GM19023 (cell line): ENCODE data around the gene WNT6.

Experiments
- ATAC-seq: cut with Tn5 transposase; IDR thresholded peaks from one replicate; pipeline ENCODE4 v1.9.1; 2021; ENCODE audit warnings: mild to moderate bottlenecking, moderate library complexity; ENCODE audit not compliant: unreplicated experiment

WNT6 gene

GRCh38 chr2:218892693-218893348 is 33.2 kb downstream of the WNT6 start:
- ATAC-seq = peak; percentile 38

DNA sequence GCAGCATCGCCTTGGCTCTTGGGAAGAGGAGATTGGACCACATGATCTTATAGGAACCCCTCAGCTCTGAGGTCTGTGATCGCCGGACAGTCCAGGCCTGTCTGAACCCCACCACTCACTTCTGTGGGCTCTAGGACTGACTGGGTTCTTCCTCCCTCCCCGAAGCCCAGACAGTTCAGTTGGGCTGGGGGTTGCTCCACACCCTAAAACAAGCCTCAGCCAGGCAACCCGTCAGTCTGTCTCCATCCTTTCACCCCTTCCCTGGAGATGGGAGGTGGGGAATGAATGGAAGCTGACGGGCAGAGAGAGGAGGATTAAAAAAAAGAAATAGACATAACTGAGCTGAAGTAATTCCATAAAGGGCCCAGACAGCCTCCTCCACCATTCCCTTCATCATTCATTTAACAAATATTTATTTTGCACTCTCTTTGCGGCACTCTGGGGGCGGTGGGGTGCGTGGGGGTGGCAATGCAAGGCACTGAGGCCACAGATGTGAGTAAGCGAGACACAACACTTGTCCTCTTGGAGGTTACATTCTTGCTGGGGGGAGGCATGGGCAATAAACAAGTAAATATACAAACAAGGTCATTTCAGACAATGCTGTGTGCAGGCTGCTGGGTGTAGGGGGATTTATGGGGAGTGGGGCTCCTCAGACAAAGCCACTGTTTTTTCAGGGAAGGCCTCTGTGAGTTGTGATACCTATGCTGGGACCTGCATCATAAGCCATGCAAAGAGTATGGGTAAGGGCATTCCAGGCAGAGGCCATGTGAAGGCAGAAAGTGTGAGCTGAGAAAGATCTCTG is 33.9 kb downstream of the WNT6 start:
- ATAC-seq = no peak

GRCh38 chr2:218894151-218894879 is 34.7 kb downstream of the WNT6 start:
- ATAC-seq = no peak

DNA sequence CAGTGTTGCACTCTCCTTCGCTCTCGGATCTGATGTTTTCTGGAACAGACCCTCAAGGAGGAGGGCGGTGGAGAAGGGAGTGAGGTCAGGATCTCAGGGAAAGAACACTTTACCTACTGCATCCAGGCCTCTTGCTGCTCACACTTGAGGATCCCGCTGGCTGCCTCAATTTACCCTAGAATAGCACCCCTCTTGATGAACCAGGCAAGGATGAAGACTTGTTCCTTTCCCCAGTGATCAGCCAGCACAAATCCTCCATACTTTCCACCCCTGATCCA is 35.2 kb downstream of the WNT6 start:
- ATAC-seq = no peak

- no peak for ATAC-seq
Observed at GRCh38 chr2:218895326-218895725, 35.7 kb downstream of the WNT6 start.

DNA sequence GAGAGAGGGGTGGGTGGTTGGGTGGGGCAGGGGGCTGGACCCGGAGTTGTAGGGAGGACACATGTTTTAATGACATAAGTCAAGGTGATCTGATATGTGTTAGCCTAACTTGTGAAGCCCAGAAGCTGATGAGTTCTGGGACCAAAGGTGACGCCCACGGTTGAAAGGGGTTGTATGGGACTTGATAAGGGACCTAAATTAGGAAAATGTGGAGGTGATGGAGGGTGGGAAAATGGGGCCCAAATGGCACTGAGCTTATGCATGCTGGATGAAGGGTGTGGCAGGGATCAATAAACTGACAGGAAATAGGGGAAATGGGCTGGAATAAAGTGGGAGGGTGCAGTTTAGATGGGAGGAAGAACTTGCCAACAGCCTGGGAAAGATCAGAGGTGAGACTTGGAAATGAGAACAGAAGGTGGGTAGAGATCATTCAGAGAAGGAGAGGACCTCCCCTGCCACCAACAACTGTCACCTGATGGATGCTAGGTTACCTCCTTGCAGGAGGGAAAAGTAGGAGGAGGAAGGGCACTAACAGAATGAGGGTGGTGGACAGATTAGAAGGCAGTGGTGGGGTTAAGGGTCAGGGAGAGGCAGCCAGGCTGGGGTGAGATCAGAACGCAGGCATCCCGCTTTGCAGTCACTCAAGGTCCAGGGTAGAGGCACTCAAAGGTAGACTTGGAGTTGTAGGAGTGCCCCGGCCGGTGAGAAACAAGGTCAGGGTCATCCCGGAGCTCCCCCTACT is 36.3 kb downstream of the WNT6 start:
- peak; percentile 22 for ATAC-seq

DNA sequence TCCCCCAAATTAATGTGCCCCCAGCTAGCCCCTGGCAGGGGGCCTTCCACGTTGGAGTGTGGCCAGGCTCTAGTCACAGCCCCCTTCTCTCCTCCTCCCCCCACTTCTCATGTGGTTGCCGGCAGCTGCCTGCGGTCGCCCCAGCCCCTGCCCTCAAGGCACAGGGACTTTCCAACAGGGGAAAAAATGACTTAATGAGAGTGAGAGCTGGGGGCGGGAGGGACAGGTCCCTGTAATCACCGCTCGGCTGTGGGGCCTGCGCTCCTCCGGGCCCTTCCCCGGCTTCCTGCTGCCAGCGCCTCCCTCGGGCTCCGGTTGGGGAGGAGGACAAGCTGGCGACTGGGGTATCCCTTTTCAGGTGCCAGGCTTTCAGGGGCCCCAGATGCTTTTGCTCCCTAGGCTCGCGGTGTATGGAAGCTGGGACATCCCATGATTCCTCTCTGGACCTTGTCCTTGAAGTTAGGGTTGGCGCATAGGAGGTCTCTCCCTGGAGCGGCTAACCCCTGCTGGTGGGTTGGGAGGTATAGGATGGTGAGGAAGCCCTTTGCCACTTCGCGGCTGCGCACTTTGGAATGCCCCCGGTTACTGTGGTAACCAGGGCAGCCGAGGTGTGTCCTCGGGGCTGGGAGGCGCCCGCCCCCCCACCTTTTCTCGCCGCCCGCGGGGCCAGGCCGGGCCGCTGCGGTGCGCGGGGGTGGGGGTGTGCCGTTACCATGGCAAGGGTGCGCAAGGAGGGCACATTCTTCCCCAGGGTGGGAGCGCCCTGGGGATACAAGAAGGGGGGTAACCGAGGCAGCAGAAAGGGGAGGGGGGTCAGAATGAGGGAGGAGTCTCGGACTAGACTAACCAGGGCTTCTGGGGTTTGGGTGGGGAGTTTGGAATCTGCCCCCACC is 37.1 kb downstream of the WNT6 start:
- peak; percentile 68 for ATAC-seq

DNA sequence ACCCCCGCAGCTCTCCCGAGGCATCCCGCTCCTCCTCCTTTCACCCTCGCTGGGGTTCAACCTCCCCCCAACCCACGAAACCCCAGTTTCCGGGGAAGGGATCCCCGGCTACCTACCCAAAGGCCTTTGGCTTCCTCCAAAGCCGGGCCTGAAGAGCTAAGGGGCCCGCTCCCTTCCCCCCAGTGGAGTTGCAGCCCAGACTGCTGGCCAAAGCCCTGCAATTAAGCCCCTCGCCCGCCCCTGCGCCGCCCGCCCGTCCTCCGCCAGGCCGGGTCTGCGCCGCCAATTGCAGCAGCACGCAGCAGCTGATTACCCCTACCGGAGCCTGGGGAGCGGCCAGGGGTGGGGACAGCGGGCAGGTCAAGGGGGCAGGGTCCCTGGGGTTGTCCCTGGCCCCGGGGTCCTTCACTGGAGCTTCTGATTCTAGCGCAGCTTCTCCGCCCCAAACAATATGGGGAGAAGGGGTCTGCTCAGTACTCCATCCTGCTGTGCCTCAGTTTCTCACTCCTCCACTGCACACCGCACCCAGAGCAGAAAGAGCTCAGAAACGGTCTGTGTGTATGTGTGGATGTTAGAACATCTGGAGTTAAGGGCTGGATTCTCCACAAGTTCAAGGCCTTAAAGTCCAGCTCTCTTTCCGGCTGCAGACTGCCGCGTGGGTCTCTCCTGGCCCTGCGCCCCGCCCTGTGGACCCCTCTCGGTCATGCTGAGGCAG is 37.9 kb downstream of the WNT6 start:
- no peak for ATAC-seq

- peak; percentile 26 for ATAC-seq
Observed at GRCh38 chr2:218898109-218898878, 38.7 kb downstream of the WNT6 start.

DNA sequence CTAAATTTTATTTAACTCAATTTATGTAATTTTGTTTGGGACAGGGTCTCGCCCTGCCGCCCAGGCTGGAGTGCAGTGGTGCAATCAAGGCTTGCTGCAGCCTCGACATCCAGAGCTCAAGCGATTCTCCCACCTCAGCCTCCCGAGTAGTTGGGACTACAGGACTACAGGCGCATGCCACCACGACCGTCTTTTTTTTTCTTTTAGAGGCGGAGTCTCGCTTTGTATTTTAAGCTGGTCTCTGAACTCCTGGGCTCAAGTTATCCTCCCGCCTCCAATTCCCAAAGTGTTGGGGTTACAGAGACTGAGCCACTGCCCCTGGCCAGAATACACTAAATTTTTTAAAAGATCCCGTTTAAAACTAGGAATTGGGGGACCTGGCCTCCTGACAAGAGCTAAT is 39.5 kb downstream of the WNT6 start:
- no peak for ATAC-seq

- no peak for ATAC-seq
Observed at GRCh38 chr2:218902427-218902826, 42.8 kb downstream of the WNT6 start.

- no peak for ATAC-seq
Observed at GRCh38 chr2:218904176-218904575, 44.6 kb downstream of the WNT6 start.

DNA sequence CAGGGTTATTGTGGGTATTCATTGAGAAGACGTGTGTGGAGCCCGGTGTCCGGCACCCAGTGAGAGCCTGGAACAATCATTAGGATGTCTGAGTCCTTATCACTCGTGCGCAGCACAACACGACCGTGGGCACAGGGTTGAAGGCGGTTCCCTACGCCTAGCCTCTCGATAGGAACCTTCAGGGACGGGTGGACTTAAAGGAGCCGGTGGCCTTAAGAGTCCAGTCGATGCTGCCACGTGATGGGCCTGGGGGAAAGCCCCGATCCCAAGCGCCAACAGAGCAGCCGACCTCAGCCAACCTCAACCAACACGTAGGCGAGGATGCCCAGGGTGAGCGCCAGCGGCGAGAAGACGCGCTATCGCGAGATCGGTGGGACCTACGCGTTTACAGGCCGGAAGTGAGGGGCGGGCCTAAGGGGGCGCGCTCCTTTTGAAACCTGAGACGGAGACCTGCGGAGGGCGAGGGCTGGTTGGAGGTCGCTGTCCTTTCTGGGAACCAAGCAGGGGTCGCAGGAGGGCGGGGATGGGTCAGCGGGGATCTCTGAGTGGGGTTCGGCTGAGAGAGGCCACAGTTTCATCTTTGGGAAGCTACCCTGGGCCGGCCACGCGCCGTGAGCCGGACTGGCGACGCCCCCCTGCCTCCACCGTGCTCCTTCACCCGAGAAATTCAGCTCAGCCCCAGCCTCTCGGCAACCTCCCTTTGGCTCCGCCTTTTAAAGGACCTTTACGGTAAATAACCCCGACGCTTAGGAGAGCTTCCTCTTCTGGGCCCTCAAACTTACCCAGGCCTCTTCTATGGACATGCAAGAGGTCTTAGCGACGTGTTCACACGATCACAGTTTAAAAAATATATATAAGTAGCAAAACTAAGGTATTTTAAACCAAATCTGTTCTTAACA is 49.4 kb downstream of the WNT6 start:
- peak; percentile 95 for ATAC-seq

- no peak for ATAC-seq
Observed at GRCh38 chr2:218910741-218911140, 51.1 kb downstream of the WNT6 start.

- no peak for ATAC-seq
Observed at GRCh38 chr2:218920504-218920903, 60.9 kb downstream of the WNT6 start.
